HG02763 (cell line): ENCODE measurements around the gene MUC15.

Source experiments
- ATAC-seq: cut with Tn5 transposase; IDR thresholded peaks from one replicate; pipeline ENCODE4 v1.9.1; 2021; ENCODE audit warnings: mild to moderate bottlenecking, moderate library complexity; ENCODE audit not compliant: unreplicated experiment

The MUC15 gene

GRCh38 chr11:26575946-26576345 is 3.9 kb upstream of the MUC15 start:
- ATAC-seq, result no peak

GRCh38 chr11:26573896-26574295 is 1.8 kb upstream of the MUC15 start:
- no peak for ATAC-seq

DNA sequence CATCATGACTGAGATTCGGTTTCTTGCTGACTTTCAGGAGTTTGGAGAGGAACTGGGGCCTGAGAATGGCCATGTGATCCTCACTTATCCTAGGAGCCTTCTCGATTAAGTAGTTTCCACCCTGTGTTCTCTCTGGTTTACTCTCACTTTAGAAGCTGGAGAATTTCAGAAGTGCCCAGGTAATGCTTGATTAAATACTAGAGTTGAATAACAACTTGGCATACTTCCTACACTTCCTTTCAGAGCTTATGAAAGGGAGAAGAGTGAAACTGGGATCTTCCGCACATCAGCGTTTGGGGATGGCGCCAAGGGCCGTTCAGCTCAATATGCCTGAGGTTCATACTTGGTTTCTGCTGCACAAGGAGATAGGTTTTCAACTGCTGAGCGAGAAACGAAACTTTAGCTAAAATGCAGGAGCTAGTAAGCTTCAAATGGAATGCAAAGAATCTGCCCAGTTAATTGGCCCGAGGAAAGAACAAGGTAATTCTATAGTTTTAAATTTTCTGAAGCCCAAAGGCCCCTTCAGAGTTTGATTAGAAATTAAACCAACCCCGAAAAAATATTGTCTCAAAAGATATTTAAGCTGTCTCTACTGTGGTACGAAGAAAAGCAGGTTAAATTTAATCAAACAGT is 823 bp upstream of the MUC15 start:
- ATAC-seq, result no peak

DNA sequence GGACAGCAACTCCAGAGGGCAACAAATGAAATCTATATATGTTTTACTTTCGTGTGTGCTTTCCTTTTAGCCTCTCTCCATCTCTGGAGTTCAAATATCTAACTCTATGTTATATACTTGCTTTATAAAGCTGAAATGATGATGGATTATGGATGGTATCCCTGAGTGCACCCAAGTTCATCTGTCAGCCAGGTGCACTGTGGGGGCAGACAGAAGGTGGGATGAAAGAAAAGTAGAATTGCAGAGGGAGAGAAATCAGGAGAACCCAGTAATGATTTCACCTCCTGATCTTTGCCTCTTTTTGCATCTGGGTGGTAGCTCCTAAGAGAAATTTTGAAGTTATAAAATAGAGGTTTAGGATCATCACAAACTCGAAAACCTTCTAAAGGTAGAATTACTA is 2.4 kb downstream of the MUC15 start:
- ATAC-seq, result no peak

DNA sequence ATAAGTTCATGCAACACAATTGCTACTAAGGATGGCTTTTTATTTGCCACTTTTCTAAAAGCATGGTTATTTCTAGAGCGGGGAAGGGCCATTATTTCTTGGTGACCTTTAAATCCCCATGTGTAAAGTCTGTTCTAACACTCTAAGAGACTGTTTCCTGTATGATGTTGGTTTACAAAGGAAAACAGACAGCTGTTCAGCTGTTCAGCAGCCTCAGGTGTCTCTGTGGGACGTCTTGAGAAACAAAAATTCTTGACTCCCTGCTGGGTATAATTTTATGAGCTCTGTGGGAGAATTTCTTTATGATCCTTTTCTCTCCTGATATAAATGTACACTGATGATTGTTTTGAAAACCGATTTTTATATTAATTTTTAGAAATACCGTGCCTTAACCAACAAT is 13.9 kb downstream of the MUC15 start:
- ATAC-seq, result no peak

GRCh38 chr11:26557666-26558065 is 14.4 kb downstream of the MUC15 start:
- no peak for ATAC-seq

DNA sequence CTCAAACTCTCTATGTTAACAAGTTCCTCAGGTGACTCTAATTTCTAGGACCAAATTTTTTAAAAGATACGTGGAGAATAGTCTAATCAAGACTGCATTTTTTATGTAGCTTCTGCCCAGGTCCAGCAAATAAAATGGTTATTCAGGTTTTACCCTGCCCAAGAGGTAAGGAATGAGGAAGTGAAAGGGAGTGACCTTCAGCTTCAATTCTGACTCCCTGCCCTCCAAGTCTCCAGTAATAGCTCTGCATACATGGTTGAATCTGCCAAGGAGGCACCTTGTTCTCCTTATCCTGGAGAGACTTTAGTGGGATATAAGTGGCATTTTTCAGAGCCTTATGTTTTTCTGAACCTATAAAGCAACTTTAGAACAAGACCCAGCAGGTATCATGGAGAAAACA is 15.5 kb downstream of the MUC15 start:
- no peak for ATAC-seq

DNA sequence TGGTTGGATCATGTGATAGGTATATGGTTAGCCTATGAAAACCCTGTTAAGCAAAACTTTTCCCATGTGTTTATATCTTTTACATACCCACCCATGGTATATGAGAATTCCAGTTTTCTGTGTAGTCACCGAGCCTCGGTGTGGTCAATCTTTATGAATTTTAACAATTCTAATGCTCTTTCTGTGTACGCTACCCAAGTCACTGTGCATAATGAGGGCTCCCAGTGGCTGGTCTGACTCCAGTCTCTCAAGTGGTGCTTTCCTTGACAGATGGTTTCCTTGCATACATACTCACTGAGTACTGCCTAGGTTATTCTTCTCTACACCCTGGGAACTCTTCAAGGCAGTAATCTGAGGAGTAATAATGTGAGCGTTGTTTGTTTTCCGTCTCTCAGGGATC is 17.6 kb downstream of the MUC15 start:
- ATAC-seq, result no peak

DNA sequence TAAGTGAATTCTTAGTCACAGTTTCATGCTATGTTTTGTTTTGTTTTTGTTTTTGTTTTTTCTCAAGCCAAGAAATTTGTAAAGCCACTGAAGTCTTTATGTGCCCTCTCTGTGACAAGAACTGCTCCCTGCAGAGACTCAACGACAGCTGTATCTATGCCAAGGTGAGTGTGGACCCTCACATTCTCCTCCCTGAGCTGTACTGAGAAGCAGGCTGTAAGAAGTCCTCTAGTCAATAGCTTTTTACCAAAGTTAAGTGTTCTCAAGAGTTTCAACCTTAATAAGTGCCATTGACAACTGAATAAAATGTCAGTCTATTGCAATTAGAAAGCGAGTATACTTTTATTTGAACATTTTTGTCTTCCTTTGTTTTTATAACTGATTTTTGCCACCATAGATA is 18.9 kb downstream of the MUC15 start:
- no peak for ATAC-seq

DNA sequence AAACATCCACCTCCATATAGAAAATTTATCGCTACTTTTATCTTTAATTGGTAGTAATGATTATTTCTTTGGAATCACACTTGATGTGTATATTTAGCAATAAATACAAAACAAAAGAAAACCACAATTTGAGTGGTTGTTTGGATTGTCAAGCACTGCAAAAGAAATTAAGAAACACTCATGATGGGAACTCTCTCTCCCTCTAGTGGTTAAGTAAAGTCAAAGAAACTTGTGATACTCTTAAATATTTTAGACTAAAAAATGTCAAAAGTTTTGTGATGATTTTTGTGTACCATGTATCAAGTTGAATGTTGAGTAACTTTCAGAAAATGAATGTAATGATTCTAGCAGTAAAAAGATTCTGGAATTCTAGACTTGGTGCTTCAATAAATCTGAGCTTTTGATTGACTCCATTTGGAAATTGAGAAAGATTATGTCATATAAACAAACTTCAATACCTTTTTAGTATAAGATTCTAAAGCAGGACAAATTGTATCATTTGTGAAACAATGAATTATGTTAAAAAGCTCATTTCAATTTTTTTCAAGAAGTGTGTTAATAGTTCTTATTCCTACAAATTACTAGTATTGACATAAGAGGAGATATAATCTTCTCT is 20.8 kb downstream of the MUC15 start:
- ATAC-seq, result no peak

GRCh38 chr11:26550022-26550421 is 22.0 kb downstream of the MUC15 start:
- no peak for ATAC-seq

DNA sequence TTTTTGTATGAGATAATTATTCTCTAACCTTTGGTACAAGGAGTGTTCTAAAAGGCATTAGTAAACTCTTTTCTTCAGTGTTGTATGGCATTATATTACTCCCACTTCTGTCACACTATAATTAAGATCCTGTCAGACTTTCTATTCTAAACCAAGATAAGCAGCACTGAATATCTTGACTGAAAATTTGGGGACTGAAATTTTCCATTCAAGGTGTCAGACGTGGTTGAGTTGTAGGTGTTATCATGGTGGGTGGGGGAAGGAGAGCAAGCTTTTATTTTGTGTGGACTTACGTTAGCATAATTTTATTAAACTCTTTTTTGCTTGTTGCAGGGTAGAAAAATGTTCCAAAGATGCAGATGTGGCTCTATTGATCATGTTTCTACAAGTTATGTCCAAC is 22.9 kb downstream of the MUC15 start:
- no peak for ATAC-seq

GRCh38 chr11:26541870-26542269 is 30.2 kb downstream of the MUC15 start:
- ATAC-seq, result no peak

GRCh38 chr11:26539517-26539916 is 32.5 kb downstream of the MUC15 start:
- ATAC-seq, result no peak

- ATAC-seq, result no peak
These were observed 34.7 kb downstream of the MUC15 start for GRCh38 chr11:26537341-26537740.

DNA sequence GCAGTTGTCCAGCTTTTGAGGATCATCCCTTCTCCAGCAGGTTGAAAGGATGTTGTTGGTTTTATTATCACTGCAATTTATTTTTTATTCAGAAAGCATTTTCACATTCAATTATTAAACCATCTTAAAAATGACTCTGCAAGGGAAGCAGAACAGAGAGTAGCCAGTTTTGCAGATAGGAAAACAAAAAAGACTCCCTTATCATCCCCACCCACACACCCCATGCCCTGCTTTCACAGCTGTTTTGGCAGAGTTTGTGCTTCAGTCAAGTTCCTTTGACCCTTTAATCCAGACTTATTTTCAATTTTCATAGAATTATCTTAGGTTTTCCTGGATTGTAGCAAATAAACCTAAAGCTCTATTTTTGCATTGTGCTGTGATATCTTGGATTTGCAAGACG is 44.4 kb downstream of the MUC15 start:
- ATAC-seq, result no peak

GRCh38 chr11:26522912-26523610 is 49.0 kb downstream of the MUC15 start:
- no peak for ATAC-seq

GRCh38 chr11:26519469-26519868 is 52.6 kb downstream of the MUC15 start:
- ATAC-seq, result no peak

GRCh38 chr11:26512196-26512595 is 59.9 kb downstream of the MUC15 start:
- no peak for ATAC-seq

GRCh38 chr11:26510756-26511155 is 61.3 kb downstream of the MUC15 start:
- ATAC-seq, result no peak

- no peak for ATAC-seq
These were observed 61.9 kb downstream of the MUC15 start for GRCh38 chr11:26510164-26510563.
